Transverse colon (tissue), 4 donors: Measurements from ENCODE around the gene GPR141. TPM values are rescaled to one million over a fixed set of nuclear protein-coding genes. Genes with fewer than 3 reads are reported as not detected.

ENCODE experiments used
- DNase-seq: peaks from one replicate; pipeline ENCODE4 v3.0.0-alpha.2; 2019
- H3K27ac ChIP-seq, 4 donors: fragments of 200-600 bp; sonication (generic); 2 replicates each; pipeline ENCODE4 v1.5.1; 2016 to 2018; ENCODE audit warnings: inconsistent platforms in 4 of 4
- H3K27me3 ChIP-seq: fragments of 200-600 bp; sonication (generic); 2 replicates; pipeline ENCODE4 v1.5.1; 2017; ENCODE audit warnings: inconsistent platforms
- H3K36me3 ChIP-seq, 4 donors: fragments of 200-600 bp; sonication (generic); 2 replicates each; pipeline ENCODE4 v1.5.1; 2017 to 2019; ENCODE audit warnings: inconsistent platforms in 4 of 4
- H3K4me1 ChIP-seq, 4 donors: fragments of 200-600 bp; sonication (generic); 2 replicates each; pipeline ENCODE4 v1.5.1; 2017 to 2020; ENCODE audit warnings: inconsistent platforms in 4 of 4
- H3K4me3 ChIP-seq, 4 donors: fragments of 200-600 bp; sonication (generic); 1 replicate in 1 of 4; 2 replicates in 3 of 4; pipeline versions ENCODE4 v1.5.1 to v1.6.1; 2017 to 2019; ENCODE audit warnings: inconsistent platforms in 4 of 4
- H3K9me3 ChIP-seq, 2 donors: fragments of 200-600 bp; sonication (generic); 2 replicates each; pipeline ENCODE4 v1.5.1; 2017 to 2019; ENCODE audit warnings: inconsistent platforms in 2 of 2
- CTCF ChIP-seq, 5 experiments: fragments of 200-600 bp in 3 of 5; fragments of 450-650 bp in 2 of 5; sonication (generic) in 3 of 5; IDR thresholded peaks; 1 replicate in 2 of 5; 2 replicates in 3 of 5; pipeline ENCODE4 v1.5.1; 2016 to 2017; ENCODE audit warnings: antibody characterized with exemption in 5 of 5, inconsistent platforms in 3 of 5, mild to moderate bottlenecking in 2 of 5, moderate library complexity in 1 of 5
- EP300 ChIP-seq: sonication (generic); formaldehyde crosslinking; IDR thresholded peaks from one replicate; pipeline ENCODE4 v1.6.1; 2017; ENCODE audit warnings: antibody characterized with exemption, low read depth
- POLR2A ChIP-seq: fragments of 450-650 bp; IDR thresholded peaks from one replicate; pipeline ENCODE4 v1.6.1; 2016; ENCODE audit warnings: antibody characterized with exemption, mild to moderate bottlenecking, moderate library complexity
- POLR2AphosphoS5 ChIP-seq, 3 donors: sonication (generic); formaldehyde crosslinking; IDR thresholded peaks; one replicate each; pipeline ENCODE4 v1.6.1; 2016; ENCODE audit warnings: antibody characterized with exemption in 3 of 3
- WGBS, 2 donors: methylation state at CpG; one replicate each; pipeline ENCODE4 v1.1.5; 2018; ENCODE audit warnings: low coverage in 1 of 2; 5-methylcytosine and 5-hydroxymethylcytosine counted together
- in situ Hi-C, 4 donors: fragments of 200-750 bp; cut with MboI; loops; one replicate each; pipeline versions ENCODE4 v1.15.0 to v1.15.1; 2017; ENCODE audit warnings: low sequenced_read_pairs in 3 of 4, low pct_ligation_motif_present in 1 of 4, low pct_unique_long_range_greater_than_20kb in 1 of 4
- intact Hi-C: fragments of 100-400 bp; cut with DNase I; formaldehyde crosslinking; loops from one replicate; pipeline ENCODE4 v1.15.1; 2023; ENCODE audit warnings: low total_unique reads
- total RNA-seq, 4 donors: library from RNA; depleted of rRNA; stranded (reverse); fragments of >200 nt; gene quantifications; one replicate each; pipeline ENCODE4 v1.1.0, GENCODE V29; 2016

The GPR141 gene
- total RNA-seq, 4 donors from 2014 or later, result not detected

DNA sequence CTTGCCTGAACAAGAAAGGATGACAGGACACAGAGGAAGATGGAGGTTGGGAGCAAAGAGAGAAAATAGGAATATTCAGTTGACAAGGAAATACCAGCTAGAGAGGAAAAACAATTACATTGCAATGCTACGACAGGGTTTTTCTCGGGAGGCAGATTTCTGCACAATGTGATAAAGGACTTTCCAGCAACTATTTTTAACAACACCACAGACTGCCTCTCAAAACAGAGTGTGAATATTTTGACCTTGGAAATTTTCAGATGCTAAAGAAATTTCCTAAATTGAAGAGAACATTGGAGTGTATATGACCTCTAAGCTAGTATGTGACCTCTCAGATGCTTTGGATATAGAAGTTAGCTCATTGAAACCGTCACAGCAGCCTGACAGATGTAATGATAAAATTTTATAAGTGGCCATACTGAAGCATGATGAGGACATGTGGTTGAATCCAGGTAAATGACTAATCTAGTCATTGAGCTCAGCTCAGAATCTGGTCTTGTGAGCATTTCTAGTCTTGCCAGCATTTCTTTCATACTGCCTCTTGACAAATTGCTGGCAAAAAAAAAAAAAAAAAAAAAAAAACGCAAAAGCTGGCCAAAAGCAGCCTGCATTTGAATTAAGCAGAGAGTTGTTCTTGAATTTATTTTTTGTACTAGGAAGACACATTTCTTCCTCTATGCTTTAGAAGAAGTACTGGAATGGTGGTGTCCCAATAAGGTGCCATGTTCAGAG, 24.4 kb downstream of the GPR141 start:
- H3K4me1 ChIP-seq, result no peaks in the 10 kb centered on the region
- H3K36me3 ChIP-seq, result no peaks in the 10 kb centered on the region
- WGBS, 2 donors, result 54 to 72% methylated on average over 4 of the region's 4 CpGs
- H3K4me3 ChIP-seq, result no peak overlapping the region
- no peaks in the 10 kb centered on the region for H3K9me3 ChIP-seq
- DNase-seq, result no peak
- TF ChIP-seq POLR2AphosphoS5 (IDR thresholded peaks at IDR 0.05), result no peak
- no peak for TF ChIP-seq CTCF (IDR thresholded peaks at IDR 0.05)
- no peak for TF ChIP-seq POLR2A
- no peak for TF ChIP-seq EP300
- in situ Hi-C loops, result no loop called here
- intact Hi-C loops, result no loop called here
- H3K27ac ChIP-seq, result no peak overlapping the region
- H3K27me3 ChIP-seq, result no peaks in the 10 kb centered on the region

- Histone ChIP-seq H3K4me3 (no peak overlapping the region), H3K9me3 (no peaks in the 10 kb centered on the region), H3K27ac (no peak overlapping the region), H3K4me1 (no peaks in the 10 kb centered on the region), H3K36me3 (no peaks in the 10 kb centered on the region), H3K27me3 (no peaks in the 10 kb centered on the region)
- TF ChIP-seq POLR2AphosphoS5 (IDR thresholded peaks at IDR 0.05) (no peak), EP300 (no peak), CTCF (IDR thresholded peaks at IDR 0.05) (no peak), POLR2A (no peak)
- WGBS, 2 donors, result 83 to 93% methylated on average over 5 of the region's 5 CpGs
- in situ Hi-C loops, result no loop called here
- intact Hi-C loops, result no loop called here
- no peak for DNase-seq
Measured at GRCh38 chr7:37709631-37710509, 26.3 kb downstream of the GPR141 start.

DNA sequence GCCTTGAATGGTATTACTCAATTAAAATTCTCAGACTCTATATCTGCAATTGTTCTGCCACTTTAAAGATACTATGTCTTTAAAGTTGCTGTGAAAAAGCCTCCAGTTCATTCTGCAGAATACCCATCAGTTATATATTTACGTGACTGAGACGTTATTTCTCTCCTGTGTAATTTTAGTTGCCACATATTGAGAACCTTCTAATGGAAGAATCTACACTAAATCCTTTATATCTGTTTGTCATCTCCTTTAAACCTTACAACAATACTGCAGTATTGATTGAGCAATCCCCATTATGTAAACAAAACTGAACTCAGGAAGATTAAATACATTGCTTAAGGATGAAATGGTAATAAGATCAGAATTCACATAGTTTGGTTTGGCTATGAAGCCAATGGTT, 30.0 kb downstream of the GPR141 start:
- no peaks in the 10 kb centered on the region for H3K4me1 ChIP-seq
- in situ Hi-C loops (no loop called here), intact Hi-C loops (no loop called here)
- no peak for DNase-seq
- no peaks in the 10 kb centered on the region for H3K27me3 ChIP-seq
- no peaks in the 10 kb centered on the region for H3K9me3 ChIP-seq
- H3K36me3 ChIP-seq, result no peaks in the 10 kb centered on the region
- TF ChIP-seq POLR2AphosphoS5 (IDR thresholded peaks at IDR 0.05) (no peak), EP300 (no peak), POLR2A (no peak), CTCF (IDR thresholded peaks at IDR 0.05) (no peak)
- H3K27ac ChIP-seq, result no peak overlapping the region
- WGBS, 2 donors, result 59 to 67% methylated on average over 2 of the region's 2 CpGs
- H3K4me3 ChIP-seq, result no peak overlapping the region

GRCh38 chr7:37714606-37715005, 31.0 kb downstream of the GPR141 start:
- in situ Hi-C loops, result no loop called here
- Histone ChIP-seq H3K27ac (no peak overlapping the region), H3K36me3 (no peaks in the 10 kb centered on the region), H3K4me1 (no peaks in the 10 kb centered on the region), H3K4me3 (no peak overlapping the region), H3K27me3 (no peaks in the 10 kb centered on the region), H3K9me3 (no peaks in the 10 kb centered on the region)
- TF ChIP-seq CTCF (IDR thresholded peaks at IDR 0.05) (no peak), EP300 (no peak), POLR2A (no peak), POLR2AphosphoS5 (IDR thresholded peaks at IDR 0.05) (no peak)
- DNase-seq, result no peak
- intact Hi-C loops, result no loop called here
- 56 to 66% methylated on average over 2 of the region's 2 CpGs for WGBS, 2 donors
